Karpas-422 (cell line): ENCODE results near the gene PRKCI. TPM values are rescaled to one million over a fixed set of nuclear protein-coding genes. Genes with fewer than 3 reads are reported as not detected.
A peak's percentile ranks its signal among the peaks of the same experiment; 100 is the strongest.

Source experiments
- DNase-seq: peaks from one replicate; pipeline ENCODE4 v3.0.0-alpha.2; 2015
- H2AFZ ChIP-seq: fragments of 200-600 bp; sonication (generic); 2 replicates; pipeline ENCODE4 v1.6.1; 2014; ENCODE audit warnings: antibody characterized with exemption, low read length, mixed read lengths
- H3K27ac ChIP-seq: fragments of 200-600 bp; sonication (generic); 2 replicates; pipeline ENCODE4 v1.5.1; 2014; ENCODE audit warnings: mild to moderate bottlenecking, low read length, moderate library complexity
- H3K27me3 ChIP-seq: fragments of 200-600 bp; sonication (generic); 2 replicates; pipeline ENCODE4 v1.6.1; 2014; ENCODE audit warnings: low read length, mixed read lengths
- H3K36me3 ChIP-seq: fragments of 200-600 bp; sonication (generic); 2 replicates; pipeline ENCODE4 v1.6.1; 2014; ENCODE audit warnings: low read length, mixed read lengths; ENCODE audit not compliant: insufficient read depth
- H3K4me1 ChIP-seq: fragments of 200-600 bp; sonication (generic); 2 replicates; pipeline ENCODE4 v1.6.1; 2014; ENCODE audit warnings: mild to moderate bottlenecking, low read length, mixed read lengths
- H3K4me2 ChIP-seq: fragments of 200-600 bp; sonication (generic); 2 replicates; pipeline ENCODE4 v1.6.1; 2014; ENCODE audit warnings: low read length, low read depth, mild to moderate bottlenecking; ENCODE audit not compliant: poor library complexity, severe bottlenecking
- H3K4me3 ChIP-seq: fragments of 200-600 bp; sonication (generic); 2 replicates; pipeline ENCODE4 v1.5.1; 2014; ENCODE audit warnings: mild to moderate bottlenecking, antibody characterized with exemption, low read length, mixed read lengths
- H3K79me2 ChIP-seq: fragments of 200-600 bp; sonication (generic); 2 replicates; pipeline ENCODE4 v1.6.1; 2014; ENCODE audit warnings: mild to moderate bottlenecking, low read length, mixed read lengths
- H3K9ac ChIP-seq: fragments of 200-600 bp; sonication (generic); 2 replicates; pipeline ENCODE4 v1.6.0; 2014; ENCODE audit warnings: low read length
- H3K9me2 ChIP-seq: fragments of 200-600 bp; sonication (generic), shearing (Covaris generic); replicated peaks from 2 replicates; pipeline ENCODE4 v1.6.0; 2014; ENCODE audit warnings: mild to moderate bottlenecking, low read length, moderate library complexity; ENCODE audit not compliant: insufficient read depth
- H3K9me3 ChIP-seq: fragments of 300-700, 200-600 bp; sonication (generic); 2 replicates; pipeline ENCODE4 v1.6.1; 2014; ENCODE audit warnings: low read length, mixed read lengths
- H4K20me1 ChIP-seq: fragments of 200-600 bp; sonication (generic); 2 replicates; pipeline ENCODE4 v1.6.1; 2014; ENCODE audit warnings: mild to moderate bottlenecking, antibody characterized with exemption, low read length, low read depth; ENCODE audit not compliant: insufficient read depth
- total RNA-seq: library from RNA; depleted of rRNA; stranded (reverse); fragments of >200 nt; shearing (Covaris generic); gene quantifications from 2 replicates; pipeline ENCODE4 v1.2.3, GENCODE V29; 2014; ENCODE audit warnings: low replicate concordance

PRKCI gene
- total RNA-seq, 1 experiment from 2014 or later = 38.2 TPM

DNA sequence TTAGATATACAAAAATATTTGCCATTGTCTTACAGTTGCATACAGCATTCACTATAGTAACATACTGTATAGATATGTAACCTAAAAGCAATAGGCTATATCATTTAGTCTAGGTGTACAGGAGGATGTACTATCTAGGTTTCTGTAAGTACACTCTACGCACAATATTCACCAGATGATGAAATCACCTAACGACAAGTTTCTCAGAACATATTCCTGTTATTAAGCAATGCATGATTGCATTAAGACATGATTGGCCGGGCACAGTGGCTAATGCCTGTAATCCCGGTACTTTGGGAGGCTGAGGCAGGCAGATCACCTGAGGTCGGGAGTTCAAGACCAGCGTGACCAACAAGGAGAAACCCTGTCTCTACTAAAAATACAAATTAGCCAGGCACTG lies 14.5 kb upstream of the PRKCI start:
- H3K27me3 ChIP-seq = no peaks in the 10 kb centered on the region
- no peaks in the 10 kb centered on the region for H4K20me1 ChIP-seq
- no peak for DNase-seq
- no peak overlapping the region for H3K4me2 ChIP-seq
- H3K79me2 ChIP-seq = no peaks in the 10 kb centered on the region
- H3K27ac ChIP-seq = no peak overlapping the region
- no peak overlapping the region for H3K9ac ChIP-seq
- no peaks in the 10 kb centered on the region for H3K9me2 ChIP-seq
- no peak overlapping the region for H3K4me3 ChIP-seq
- H2AFZ ChIP-seq = no peak overlapping the region
- H3K9me3 ChIP-seq = no peaks in the 10 kb centered on the region
- H3K36me3 ChIP-seq = no peaks in the 10 kb centered on the region
- H3K4me1 ChIP-seq = no peaks in the 10 kb centered on the region

DNA sequence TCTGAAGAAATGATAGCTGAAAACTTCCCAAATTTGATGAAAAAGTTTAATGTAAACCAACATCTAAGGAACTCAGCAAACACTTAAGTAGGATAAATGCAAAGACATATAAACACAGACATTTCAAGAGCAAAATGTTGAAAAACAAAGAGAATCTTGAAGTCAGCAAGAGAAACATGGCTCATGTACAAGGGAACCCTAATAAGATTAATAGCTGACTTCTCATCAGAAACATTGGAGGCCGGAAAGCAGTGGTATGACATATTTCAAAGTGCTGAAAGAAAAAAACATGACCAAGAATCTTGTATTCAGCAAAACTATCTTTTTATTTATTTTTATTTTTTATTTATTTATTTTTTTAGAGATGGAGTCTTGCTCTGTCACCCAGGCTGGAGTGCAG lies 10.6 kb upstream of the PRKCI start:
- no peaks in the 10 kb centered on the region for H3K4me1 ChIP-seq
- DNase-seq = no peak
- no peaks in the 10 kb centered on the region for H3K9me3 ChIP-seq
- H3K9ac ChIP-seq = no peak overlapping the region
- no peaks in the 10 kb centered on the region for H3K36me3 ChIP-seq
- H3K4me2 ChIP-seq = no peak overlapping the region
- no peak overlapping the region for H3K4me3 ChIP-seq
- no peak overlapping the region for H2AFZ ChIP-seq
- no peak overlapping the region for H3K27ac ChIP-seq
- no peaks in the 10 kb centered on the region for H4K20me1 ChIP-seq
- no peaks in the 10 kb centered on the region for H3K27me3 ChIP-seq
- H3K79me2 ChIP-seq = no peaks in the 10 kb centered on the region
- H3K9me2 ChIP-seq = no peaks in the 10 kb centered on the region

DNA sequence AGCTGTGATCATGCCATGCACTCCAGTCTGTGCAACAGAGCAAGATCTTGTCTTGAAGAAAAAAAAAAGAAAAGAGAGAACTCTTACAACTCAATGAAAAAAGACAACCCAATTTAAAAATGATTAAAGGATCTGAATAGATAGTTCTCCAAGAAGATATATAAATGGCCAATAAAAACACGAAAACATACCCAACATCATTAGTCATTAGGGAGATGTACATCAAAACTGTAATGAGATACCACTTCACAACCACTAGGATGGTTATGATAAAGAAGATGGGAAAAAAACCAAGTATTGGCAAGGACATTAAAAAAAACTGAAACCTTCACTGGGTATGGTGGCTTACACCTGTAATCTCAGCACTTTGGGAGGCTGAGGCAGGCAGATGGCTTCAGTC lies 2.4 kb upstream of the PRKCI start:
- Histone ChIP-seq H3K9me2 (no peaks in the 10 kb centered on the region), H3K4me3 (no peak overlapping the region), H3K27ac (no peak overlapping the region), H4K20me1 (no peaks in the 10 kb centered on the region), H3K9me3 (no peaks in the 10 kb centered on the region), H3K79me2 (no peaks in the 10 kb centered on the region), H3K9ac (no peak overlapping the region), H3K4me2 (no peak overlapping the region), H3K27me3 (no peaks in the 10 kb centered on the region), H3K4me1 (peaks cover 16% of the 10 kb centered on the region), H2AFZ (no peak overlapping the region), H3K36me3 (no peaks in the 10 kb centered on the region)
- DNase-seq = no peak

DNA sequence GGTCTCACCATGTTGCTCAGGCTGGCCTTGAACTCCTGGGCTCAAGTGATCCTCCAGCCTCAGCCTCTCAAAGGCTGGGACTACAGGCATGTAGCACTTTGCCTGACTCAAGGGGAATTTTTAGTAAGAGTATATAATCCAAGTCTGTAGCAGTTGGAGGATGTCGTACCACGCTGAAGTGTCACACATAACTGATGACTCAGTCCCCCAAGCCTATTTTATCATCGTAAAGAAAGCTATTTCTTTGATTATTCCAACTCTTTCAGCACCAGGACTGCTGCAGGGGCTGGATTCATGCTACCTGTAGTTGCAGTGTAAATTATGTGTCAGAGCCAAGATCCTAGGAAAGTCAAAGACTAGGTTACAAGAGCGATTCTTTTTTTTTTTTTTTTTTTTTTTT lies 1.4 kb upstream of the PRKCI start:
- no peaks in the 10 kb centered on the region for H3K36me3 ChIP-seq
- H3K27me3 ChIP-seq = no peaks in the 10 kb centered on the region
- H3K4me3 ChIP-seq = no peak overlapping the region
- no peaks in the 10 kb centered on the region for H3K79me2 ChIP-seq
- H2AFZ ChIP-seq = no peak overlapping the region
- H3K9me2 ChIP-seq = no peaks in the 10 kb centered on the region
- no peaks in the 10 kb centered on the region for H4K20me1 ChIP-seq
- no peak overlapping the region for H3K9ac ChIP-seq
- DNase-seq = no peak
- no peak overlapping the region for H3K4me2 ChIP-seq
- H3K4me1 ChIP-seq = peaks cover 16% of the 10 kb centered on the region
- H3K27ac ChIP-seq = no peak overlapping the region
- no peaks in the 10 kb centered on the region for H3K9me3 ChIP-seq

DNA sequence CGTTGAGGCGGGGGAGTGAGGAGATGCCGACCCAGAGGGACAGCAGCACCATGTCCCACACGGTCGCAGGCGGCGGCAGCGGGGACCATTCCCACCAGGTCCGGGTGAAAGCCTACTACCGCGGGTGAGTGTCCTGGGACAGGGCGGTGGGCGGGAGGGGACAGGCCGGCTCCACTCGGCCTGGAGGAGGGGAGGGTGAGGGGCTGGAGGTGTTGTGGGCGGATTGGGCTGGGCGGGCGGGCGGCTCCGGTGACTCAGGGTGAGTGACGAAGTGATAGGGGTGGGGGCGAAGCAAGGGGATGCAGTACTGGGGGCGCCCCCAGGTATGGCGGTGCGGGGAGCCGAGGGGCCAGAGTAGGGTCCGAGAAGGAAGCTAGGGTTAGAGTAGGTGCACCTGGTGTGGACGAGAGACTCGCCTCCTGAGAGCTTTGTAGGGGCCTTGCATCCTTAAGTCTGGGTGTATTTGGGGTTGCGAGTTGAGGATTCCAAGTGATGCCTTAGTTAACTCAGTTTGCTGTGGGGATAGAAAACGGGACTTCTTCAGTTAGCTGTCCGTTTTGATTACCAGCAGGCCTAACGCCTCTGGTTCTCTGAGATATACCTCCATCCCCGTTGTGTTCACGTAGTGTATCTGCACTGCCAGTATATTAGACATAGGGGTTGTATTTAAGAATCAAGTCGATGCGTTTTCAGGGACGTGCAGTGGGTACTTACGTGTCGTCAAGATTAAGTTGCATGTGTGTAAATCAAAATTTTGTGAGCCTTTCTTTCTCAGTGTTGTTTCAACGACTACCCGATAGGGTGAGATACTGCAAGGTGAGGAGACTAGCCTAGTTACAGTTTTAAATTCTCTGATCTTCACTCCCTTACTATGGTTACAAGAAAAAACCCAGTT lies 670 bp downstream of the PRKCI start:
- Histone ChIP-seq H3K27ac (no peak overlapping the region), H3K79me2 (no peaks in the 10 kb centered on the region), H3K4me3 (peak overlapping the region; percentile 89), H3K9me3 (no peaks in the 10 kb centered on the region), H3K9ac (peak overlapping the region; percentile 62), H3K36me3 (no peaks in the 10 kb centered on the region), H2AFZ (peak overlapping the region; percentile 77), H3K4me1 (peaks cover 21% of the 10 kb centered on the region), H3K4me2 (peak overlapping the region; percentile 70), H3K27me3 (no peaks in the 10 kb centered on the region), H4K20me1 (no peaks in the 10 kb centered on the region), H3K9me2 (no peaks in the 10 kb centered on the region)
- peak; percentile 64 for DNase-seq

DNA sequence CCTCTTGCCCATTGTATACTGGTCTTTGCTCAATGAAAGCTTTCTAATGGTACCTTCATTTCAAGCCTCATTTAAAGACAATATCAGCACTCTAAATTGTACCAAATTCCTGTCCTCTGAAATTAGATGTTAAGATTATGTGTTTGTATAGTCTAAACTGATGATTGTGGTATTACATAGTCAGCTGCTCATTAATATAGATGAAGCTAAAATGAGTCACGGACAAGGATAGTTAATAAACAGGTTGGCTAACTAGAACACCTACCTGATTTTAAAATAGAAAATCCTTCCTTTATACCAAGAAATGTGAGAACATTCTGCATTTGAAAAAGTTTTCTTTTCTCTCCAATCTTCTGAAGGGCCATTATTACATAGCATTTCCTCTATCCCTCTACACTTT lies 2.9 kb downstream of the PRKCI start:
- no peak overlapping the region for H3K27ac ChIP-seq
- no peaks in the 10 kb centered on the region for H3K79me2 ChIP-seq
- peaks cover 21% of the 10 kb centered on the region for H3K4me1 ChIP-seq
- no peaks in the 10 kb centered on the region for H3K36me3 ChIP-seq
- H3K27me3 ChIP-seq = no peaks in the 10 kb centered on the region
- H3K4me2 ChIP-seq = no peak overlapping the region
- H4K20me1 ChIP-seq = no peaks in the 10 kb centered on the region
- DNase-seq = no peak
- no peak overlapping the region for H3K9ac ChIP-seq
- H2AFZ ChIP-seq = no peak overlapping the region
- H3K9me2 ChIP-seq = no peaks in the 10 kb centered on the region
- no peak overlapping the region for H3K4me3 ChIP-seq
- no peaks in the 10 kb centered on the region for H3K9me3 ChIP-seq

DNA sequence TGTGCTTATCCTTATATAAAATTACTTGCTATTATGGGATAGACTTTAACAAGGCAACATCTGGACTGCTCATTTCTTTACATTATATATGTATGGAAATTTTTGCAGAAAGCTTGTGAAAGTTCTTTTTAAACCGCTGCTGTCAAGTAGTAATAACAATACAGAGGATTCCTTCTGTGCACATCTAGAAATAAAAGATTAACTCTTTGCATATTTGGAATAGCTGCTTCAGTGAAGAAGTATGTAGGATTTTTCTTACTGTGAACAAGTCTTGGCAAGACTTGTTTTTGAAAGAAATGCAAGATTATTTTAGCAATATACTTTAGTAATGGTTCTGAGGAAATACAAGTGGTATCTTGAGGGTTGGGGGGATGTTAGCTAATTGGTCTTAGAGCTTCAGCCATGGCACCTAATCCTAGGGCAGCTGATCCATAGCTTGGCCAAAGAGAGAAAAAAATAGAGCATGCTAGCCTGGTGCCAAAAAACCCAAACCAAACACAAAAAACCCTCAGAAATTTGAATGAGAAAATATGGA lies 4.3 kb downstream of the PRKCI start:
- Histone ChIP-seq H3K9ac (no peak overlapping the region), H3K4me1 (peaks cover 21% of the 10 kb centered on the region), H3K27me3 (no peaks in the 10 kb centered on the region), H3K4me2 (no peak overlapping the region), H3K27ac (no peak overlapping the region), H2AFZ (no peak overlapping the region), H3K9me3 (no peaks in the 10 kb centered on the region), H3K9me2 (no peaks in the 10 kb centered on the region), H3K36me3 (no peaks in the 10 kb centered on the region), H3K4me3 (no peak overlapping the region), H4K20me1 (no peaks in the 10 kb centered on the region), H3K79me2 (no peaks in the 10 kb centered on the region)
- DNase-seq = no peak

DNA sequence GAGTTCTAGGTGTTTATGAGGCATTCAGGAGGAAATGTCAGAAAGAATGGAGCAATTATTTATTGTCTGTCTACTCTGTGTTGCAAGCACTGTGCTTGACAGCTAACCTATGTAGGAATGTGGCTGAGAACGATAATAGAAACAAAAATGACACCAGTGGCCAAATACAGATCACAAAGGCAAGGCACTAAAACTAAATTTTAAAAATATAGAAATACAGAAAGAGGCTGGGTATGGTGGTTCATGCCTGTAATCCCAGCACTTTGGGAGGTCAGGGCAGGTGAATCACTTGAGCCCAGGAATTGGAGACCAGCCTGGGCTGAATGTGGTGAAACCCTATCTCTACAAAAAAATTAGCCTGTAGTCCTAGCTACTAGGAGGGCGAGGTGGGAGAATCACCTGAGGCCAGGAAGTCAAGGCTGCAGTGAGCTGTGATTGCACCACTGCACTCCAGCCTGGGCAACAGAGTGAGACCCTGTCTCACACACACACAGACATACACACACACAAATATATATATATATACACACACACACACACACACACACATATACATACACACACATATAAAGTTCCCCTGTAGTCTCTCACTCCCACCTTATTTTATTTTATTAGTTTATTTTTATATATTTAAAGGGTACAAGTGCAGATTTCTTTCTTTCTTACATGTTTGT lies 6.0 kb downstream of the PRKCI start:
- Histone ChIP-seq H4K20me1 (no peaks in the 10 kb centered on the region), H2AFZ (no peak overlapping the region), H3K9ac (no peak overlapping the region), H3K9me3 (no peaks in the 10 kb centered on the region), H3K27me3 (no peaks in the 10 kb centered on the region), H3K4me1 (peaks cover 10% of the 10 kb centered on the region), H3K27ac (no peak overlapping the region), H3K79me2 (no peaks in the 10 kb centered on the region), H3K4me3 (no peak overlapping the region), H3K4me2 (no peak overlapping the region), H3K36me3 (no peaks in the 10 kb centered on the region), H3K9me2 (no peaks in the 10 kb centered on the region)
- no peak for DNase-seq
